GM23338 (cell line): ENCODE results near the gene MYLK4. TPM values are rescaled to one million over a fixed set of nuclear protein-coding genes. Genes with fewer than 3 reads are reported as not detected.

ENCODE experiments used
- ATAC-seq: fragments of 200-7000 bp; cut with Tn5 transposase; 3 replicates; pipeline ENCODE4 v1.9.1; 2020
- DNase-seq: peaks from one replicate; pipeline ENCODE4 v3.0.0-alpha.2; 2015; ENCODE audit warnings: low spot score
- H2AFZ ChIP-seq: fragments of 200-600 bp; sonication (generic); 2 replicates; pipeline ENCODE4 v1.8.0; 2016; ENCODE audit warnings: antibody characterized with exemption, mild to moderate bottlenecking, moderate library complexity
- H3F3A ChIP-seq: fragments of 200-600 bp; sonication (generic); replicated peaks from 2 replicates; pipeline ENCODE4 v1.8.0; 2017; ENCODE audit warnings: antibody characterized with exemption, mixed run types, low read depth
- H3K27ac ChIP-seq: fragments of 200-600 bp; sonication (generic); 2 replicates; pipeline ENCODE4 v1.6.1; 2016; ENCODE audit warnings: low read depth
- H3K27me3 ChIP-seq: fragments of 200-600 bp; sonication (generic); 2 replicates; pipeline ENCODE4 v1.8.0; 2016; ENCODE audit warnings: mild to moderate bottlenecking, mixed run types, moderate library complexity; ENCODE audit not compliant: insufficient read depth
- H3K36me3 ChIP-seq: fragments of 200-600 bp; sonication (generic); 2 replicates; pipeline ENCODE4 v1.8.0; 2016; ENCODE audit warnings: mild to moderate bottlenecking; ENCODE audit not compliant: insufficient read depth
- H3K4me1 ChIP-seq: fragments of 200-600 bp; sonication (generic); 2 replicates; pipeline ENCODE4 v1.8.0; 2016; ENCODE audit warnings: mild to moderate bottlenecking, moderate library complexity; ENCODE audit not compliant: insufficient read depth
- H3K4me2 ChIP-seq: fragments of 200-600 bp; sonication (generic); 2 replicates; pipeline ENCODE4 v1.7.1; 2017; ENCODE audit warnings: mixed run types
- H3K4me3 ChIP-seq: fragments of 200-600 bp; sonication (generic); 2 replicates; pipeline ENCODE4 v1.6.1; 2016; ENCODE audit warnings: mixed run types
- H3K79me2 ChIP-seq: fragments of 200-600 bp; sonication (generic); replicated peaks from 2 replicates; pipeline ENCODE4 v1.8.0; 2017; ENCODE audit warnings: mild to moderate bottlenecking; ENCODE audit not compliant: insufficient read depth
- H3K9me2 ChIP-seq: fragments of 200-600 bp; sonication (generic); 2 replicates; pipeline ENCODE4 v1.8.0; 2017; ENCODE audit not compliant: insufficient read depth
- H4K20me1 ChIP-seq: fragments of 200-600 bp; sonication (generic); replicated peaks from 2 replicates; pipeline ENCODE4 v1.8.0; 2017; ENCODE audit warnings: mild to moderate bottlenecking; ENCODE audit not compliant: insufficient read depth
- H3K27ac Mint-ChIP-seq: 2 replicates; pipeline ENCODE4 v1.8.0; 2020; ENCODE audit warnings: inconsistent platforms, mild to moderate bottlenecking, moderate library complexity, mixed read lengths
- H3K27me3 Mint-ChIP-seq: 3 replicates; pipeline ENCODE4 v1.8.0; 2022; ENCODE audit warnings: low read depth, mild to moderate bottlenecking, moderate library complexity, mixed read lengths, inconsistent platforms; ENCODE audit not compliant: insufficient read depth, poor library complexity
- H3K36me3 Mint-ChIP-seq: 3 replicates; pipeline ENCODE4 v1.8.0; 2021; ENCODE audit warnings: low read depth, mild to moderate bottlenecking, inconsistent platforms, moderate library complexity, mixed read lengths
- H3K4me1 Mint-ChIP-seq: 3 replicates; pipeline ENCODE4 v1.8.0; 2020; ENCODE audit warnings: mild to moderate bottlenecking, inconsistent platforms, mixed read lengths
- H3K4me3 Mint-ChIP-seq: 3 replicates; pipeline ENCODE4 v1.8.0; 2021; ENCODE audit warnings: moderate library complexity, mild to moderate bottlenecking, inconsistent platforms, mixed read lengths
- H3K9me3 Mint-ChIP-seq: 3 replicates; pipeline ENCODE4 v1.8.0; 2020; ENCODE audit warnings: moderate library complexity, mild to moderate bottlenecking, inconsistent platforms, mixed read lengths
- CREB1 ChIP-seq: fragments of 250-450 bp; sonication (Bioruptor Pico); IDR thresholded peaks from 2 replicates; pipeline ENCODE4 v1.5.0; 2020; ENCODE audit warnings: low read depth, mild to moderate bottlenecking, moderate library complexity
- CTCF ChIP-seq, 2 experiments: fragments of 200-600 bp in 1 of 2; sonication (generic) in 1 of 2; conservative IDR thresholded peaks; 2 replicates each; pipeline versions ENCODE4 v1.5.1 to v1.6.1; 2016 to 2017; ENCODE audit warnings: antibody characterized with exemption in 2 of 2, low read depth in 2 of 2, mild to moderate bottlenecking in 2 of 2, moderate library complexity in 1 of 2
- ETS1 ChIP-seq: IDR thresholded peaks from 2 replicates; pipeline ENCODE4 v1.6.1; 2016; ENCODE audit warnings: antibody characterized with exemption
- EZH2 ChIP-seq: fragments of 200-600 bp; sonication (generic); IDR thresholded peaks from one replicate; pipeline ENCODE4 v1.8.0; 2017; ENCODE audit warnings: antibody characterized with exemption, mild to moderate bottlenecking, low read depth; ENCODE audit not compliant: unreplicated experiment
- EZH2phosphoT487 ChIP-seq: fragments of 200-600 bp; sonication (generic); IDR thresholded peaks from one replicate; pipeline ENCODE4 v1.8.1; 2018; ENCODE audit warnings: antibody characterized with exemption; ENCODE audit not compliant: unreplicated experiment
- JUNB ChIP-seq: IDR thresholded peaks from one replicate; pipeline ENCODE4 v1.6.1; 2016; ENCODE audit warnings: antibody characterized with exemption; ENCODE audit not compliant: unreplicated experiment
- NANOG ChIP-seq: IDR thresholded peaks from 2 replicates; pipeline ENCODE4 v1.6.1; 2016; ENCODE audit warnings: antibody characterized with exemption, borderline replicate concordance
- POLR2AphosphoS5 ChIP-seq: IDR thresholded peaks from 2 replicates; pipeline ENCODE4 v1.6.1; 2016; ENCODE audit warnings: antibody characterized with exemption, low read depth
- REST ChIP-seq: IDR thresholded peaks from one replicate; pipeline ENCODE4 v1.6.1; 2018; ENCODE audit warnings: antibody characterized with exemption; ENCODE audit not compliant: unreplicated experiment
- STAT1 ChIP-seq: IDR thresholded peaks from one replicate; pipeline ENCODE4 v1.6.1; 2016; ENCODE audit warnings: antibody characterized with exemption; ENCODE audit not compliant: unreplicated experiment
- ZNF114 ChIP-seq: fragments of 250-450 bp; sonication (Bioruptor Pico); IDR thresholded peaks from 2 replicates; pipeline ENCODE4 v1.5.0; 2020; ENCODE audit warnings: mild to moderate bottlenecking, moderate library complexity
- ZNF331 ChIP-seq: fragments of 250-450 bp; sonication (Bioruptor Pico); IDR thresholded peaks from 2 replicates; pipeline ENCODE4 v1.5.0; 2020; ENCODE audit warnings: low read depth, mild to moderate bottlenecking, moderate library complexity
- ZNF462 ChIP-seq: fragments of 250-450 bp; sonication (Bioruptor Pico); IDR thresholded peaks from 2 replicates; pipeline ENCODE4 v1.5.0; 2020; ENCODE audit warnings: mild to moderate bottlenecking, moderate library complexity
- polyA plus RNA-seq: library from polyadenylated mRNA; unstranded; fragments of >200 nt; fragmentation: Nextera tagmentation; extraction: Ambion mirVana; gene quantifications from 2 replicates; pipeline ENCODE4 v1.2.1, GENCODE V29; 2016
- total RNA-seq: library from RNA; depleted of rRNA; stranded (reverse); fragments of >200 nt; shearing (Covaris generic); gene quantifications from 2 replicates; pipeline ENCODE4 v1.2.3, GENCODE V29; 2014

MYLK4 gene
- total and polyA plus RNA-seq, 2 experiments from 2014 or later = 0.03 to 0.17 TPM

- H3K27ac ChIP-seq = no peak overlapping the region
- peaks cover 15% of the 10 kb centered on the region for H3K27me3 ChIP-seq
- peaks cover 10% of the 10 kb centered on the region for H3K9me2 ChIP-seq
- H3K4me2 ChIP-seq = no peak overlapping the region
- peaks cover 11% of the 10 kb centered on the region for H3K4me1 ChIP-seq
- no peak overlapping the region for H3K4me3 Mint-ChIP-seq
- DNase-seq (no peak), ATAC-seq (no peak)
- no peaks in the 10 kb centered on the region for H3K36me3 ChIP-seq
- H4K20me1 ChIP-seq = no peaks in the 10 kb centered on the region
- H3K36me3 Mint-ChIP-seq = peaks cover 3% of the 10 kb centered on the region; the same call in 1 of the 3 replicates
- H3K9me3 Mint-ChIP-seq = 0 out of 3 replicates have a peak, but pooled peaks cover 3% of the 10 kb centered on the region
- H3K4me3 ChIP-seq = no peak overlapping the region
- H2AFZ ChIP-seq = no peak overlapping the region
- H3K27me3 Mint-ChIP-seq = peaks cover 16% of the 10 kb centered on the region
- TF ChIP-seq STAT1 = no peak
- TF ChIP-seq CTCF (conservative IDR thresholded peaks at IDR 0.05; ENCODE audit: low read depth in 2 of 2) = no peak
- TF ChIP-seq ZNF331 (CRISPR knock-in tag) = no peak
- TF ChIP-seq CREB1 (CRISPR knock-in tag) = no peak
- no peak for TF ChIP-seq REST
- TF ChIP-seq JUNB = no peak
- no peak for TF ChIP-seq POLR2AphosphoS5
- no peak for TF ChIP-seq ZNF114 (CRISPR knock-in tag)
- TF ChIP-seq EZH2phosphoT487 = no peak
- no peak for TF ChIP-seq ETS1
- TF ChIP-seq EZH2 = no peak
- no peak for TF ChIP-seq ZNF462 (CRISPR knock-in tag)
- TF ChIP-seq NANOG = no peak
- no peaks in the 10 kb centered on the region for H3K79me2 ChIP-seq
- H3F3A ChIP-seq = 0 out of 2 replicates have a peak, but pooled peaks cover 6% of the 10 kb centered on the region
- no peak overlapping the region for H3K27ac Mint-ChIP-seq
- H3K4me1 Mint-ChIP-seq = peaks cover 27% of the 10 kb centered on the region
Observed at GRCh38 chr6:2635911-2636310, 114.8 kb downstream of the MYLK4 start.
